ENCODE data around the gene EXD3.
A peak's percentile ranks its signal among the peaks of the same experiment; 100 is the strongest.

Gene EXD3

GRCh38 chr9:137354845-137355760 is 67.9 kb downstream of the EXD3 start:
- no peak for DNase-seq (ENCODE audit: low spot score)
- in situ Hi-C loops (cut with MboI; ENCODE audit: low sequenced_read_pairs, unreplicated experiment), result no loop called here
- no peak for TF ChIP-seq CTCF (IDR thresholded peaks at IDR 0.05; ENCODE audit: borderline replicate concordance, control extremely low read depth, extremely low read depth, insufficient read depth, missing control alignments)

- in situ Hi-C loops (cut with MboI; ENCODE audit: low sequenced_read_pairs, unreplicated experiment), result no loop called here
- no peak for DNase-seq (ENCODE audit: low spot score)
- TF ChIP-seq CTCF (IDR thresholded peaks at IDR 0.05; ENCODE audit: borderline replicate concordance, control extremely low read depth, extremely low read depth, insufficient read depth, missing control alignments), result no peak
Measured at GRCh38 chr9:137354153-137354844, 68.7 kb downstream of the EXD3 start.

- in situ Hi-C loops (cut with MboI; ENCODE audit: low sequenced_read_pairs, unreplicated experiment), result no loop called here
- DNase-seq (ENCODE audit: low spot score), result no peak
- no peak for TF ChIP-seq CTCF (IDR thresholded peaks at IDR 0.05; ENCODE audit: borderline replicate concordance, control extremely low read depth, extremely low read depth, insufficient read depth, missing control alignments)
Measured at GRCh38 chr9:137353223-137354152, 69.5 kb downstream of the EXD3 start.

GRCh38 chr9:137352511-137353222 is 70.3 kb downstream of the EXD3 start:
- in situ Hi-C loops (cut with MboI; ENCODE audit: low sequenced_read_pairs, unreplicated experiment), result no loop called here
- no peak for DNase-seq (ENCODE audit: low spot score)
- no peak for TF ChIP-seq CTCF (IDR thresholded peaks at IDR 0.05; ENCODE audit: borderline replicate concordance, control extremely low read depth, extremely low read depth, insufficient read depth, missing control alignments)

GRCh38 chr9:137351781-137352501 is 71.0 kb downstream of the EXD3 start:
- TF ChIP-seq CTCF (IDR thresholded peaks at IDR 0.05; ENCODE audit: borderline replicate concordance, control extremely low read depth, extremely low read depth, insufficient read depth, missing control alignments), result no peak
- DNase-seq (ENCODE audit: low spot score), result peak; percentile 21
- in situ Hi-C loops (cut with MboI; ENCODE audit: low sequenced_read_pairs, unreplicated experiment), result no loop called here
